Measurements from ENCODE around the gene TMEM151B. TPM values are rescaled to one million over a fixed set of nuclear protein-coding genes. Genes with fewer than 3 reads are reported as not detected.
"Not testable (repeated sequence)": the region's sequence is repeated elsewhere in the genome, so short reads cannot be mapped to it uniquely, and the experiment has no call there.

Gene TMEM151B
- total RNA-seq, 2 donors from 2014 or later, result 0.05 to 0.19 TPM

- no peak overlapping the region for H3K27ac Mint-ChIP-seq
- H3K9me3 Mint-ChIP-seq, result no peaks in the 10 kb centered on the region
- no peak for ATAC-seq (replicated peaks)
- peaks cover 11% of the 10 kb centered on the region for H3K4me1 Mint-ChIP-seq
- H3K27me3 Mint-ChIP-seq, result no peaks in the 10 kb centered on the region
- H3K36me3 Mint-ChIP-seq (ENCODE audit: low read depth), result peaks cover 57% of the 10 kb centered on the region
- no peak overlapping the region for H3K4me3 Mint-ChIP-seq
Measured at GRCh38 chr6:44228433-44228832, 41.8 kb upstream of the TMEM151B start.

DNA sequence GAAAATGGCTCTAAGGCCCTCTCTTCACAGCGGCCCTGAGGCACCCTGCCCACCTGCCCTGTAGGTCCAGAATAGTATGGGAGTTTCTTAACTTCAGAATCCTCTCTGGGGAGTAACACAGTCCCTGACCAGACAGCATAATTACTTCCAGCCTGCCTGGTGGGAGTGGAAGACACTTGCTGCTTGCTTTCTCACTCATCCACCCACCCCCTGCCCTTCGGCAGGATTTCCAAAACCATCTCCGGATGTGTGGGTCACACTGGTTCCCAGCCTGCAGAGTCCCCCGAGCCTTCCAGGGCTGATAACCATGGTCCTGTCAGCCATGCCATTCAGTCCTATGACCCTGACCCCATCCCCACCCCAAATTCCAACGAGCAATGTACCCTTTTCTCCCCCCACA, 41.4 kb upstream of the TMEM151B start:
- no peak for ATAC-seq (replicated peaks)
- H3K4me3 Mint-ChIP-seq, result no peak overlapping the region
- H3K4me1 Mint-ChIP-seq, result peaks cover 11% of the 10 kb centered on the region
- peaks cover 61% of the 10 kb centered on the region for H3K36me3 Mint-ChIP-seq (ENCODE audit: low read depth)
- H3K9me3 Mint-ChIP-seq, result no peaks in the 10 kb centered on the region
- H3K27ac Mint-ChIP-seq, result no peak overlapping the region
- H3K27me3 Mint-ChIP-seq, result no peaks in the 10 kb centered on the region

DNA sequence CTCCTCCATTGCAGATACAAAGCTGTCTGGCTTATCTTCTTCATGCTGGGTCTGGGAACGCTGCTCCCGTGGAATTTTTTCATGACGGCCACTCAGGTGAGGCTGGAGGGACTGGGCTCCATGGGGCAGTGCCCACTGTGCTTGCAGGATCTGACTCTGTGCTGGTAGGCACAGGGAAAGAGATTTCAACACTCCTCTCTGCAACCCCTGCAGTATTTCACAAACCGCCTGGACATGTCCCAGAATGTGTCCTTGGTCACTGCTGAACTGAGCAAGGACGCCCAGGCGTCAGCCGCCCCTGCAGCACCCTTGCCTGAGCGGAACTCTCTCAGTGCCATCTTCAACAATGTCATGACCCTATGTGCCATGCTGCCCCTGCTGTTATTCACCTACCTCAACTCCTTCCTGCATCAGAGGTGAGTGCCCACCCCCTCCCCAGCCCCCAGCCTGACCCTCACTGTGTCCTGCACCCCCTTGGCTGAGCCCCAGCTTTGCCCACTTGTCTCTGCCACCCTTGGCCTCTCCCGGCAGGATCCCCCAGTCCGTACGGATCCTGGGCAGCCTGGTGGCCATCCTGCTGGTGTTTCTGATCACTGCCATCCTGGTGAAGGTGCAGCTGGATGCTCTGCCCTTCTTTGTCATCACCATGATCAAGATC, 40.7 kb upstream of the TMEM151B start:
- Mint-ChIP-seq H3K4me3 (no peak overlapping the region), H3K9me3 (no peaks in the 10 kb centered on the region), H3K27me3 (no peaks in the 10 kb centered on the region), H3K27ac (no peak overlapping the region), H3K36me3 (ENCODE audit: low read depth) (peaks cover 62% of the 10 kb centered on the region), H3K4me1 (peaks cover 5% of the 10 kb centered on the region)
- no peak for ATAC-seq (replicated peaks)

DNA sequence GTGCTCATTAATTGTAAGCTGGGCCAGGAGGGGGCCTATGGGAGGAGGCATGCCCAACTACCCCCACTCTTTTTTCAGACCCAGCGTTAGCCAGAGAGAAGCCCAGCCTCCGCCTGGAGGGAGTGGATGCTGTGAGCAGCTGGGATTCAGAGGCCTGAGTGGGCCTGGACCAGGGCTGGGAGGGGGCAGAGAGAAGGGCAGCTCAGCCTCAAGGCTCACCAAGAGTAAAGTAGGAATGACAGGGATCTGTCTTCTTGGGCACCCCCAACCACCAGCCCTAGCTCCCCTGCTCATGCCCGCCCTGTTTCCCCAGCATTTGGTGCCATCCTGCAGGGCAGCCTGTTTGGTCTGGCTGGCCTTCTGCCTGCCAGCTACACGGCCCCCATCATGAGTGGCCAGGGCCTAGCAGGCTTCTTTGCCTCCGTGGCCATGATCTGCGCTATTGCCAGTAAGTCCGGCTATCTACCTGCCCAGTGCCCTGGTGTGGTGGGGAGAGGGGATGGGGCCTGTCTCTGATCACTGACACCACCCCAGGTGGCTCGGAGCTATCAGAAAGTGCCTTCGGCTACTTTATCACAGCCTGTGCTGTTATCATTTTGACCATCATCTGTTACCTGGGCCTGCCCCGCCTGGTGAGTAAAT, 40.1 kb upstream of the TMEM151B start:
- H3K27ac Mint-ChIP-seq, result no peak overlapping the region
- no peaks in the 10 kb centered on the region for H3K4me1 Mint-ChIP-seq
- ATAC-seq (replicated peaks), result no peak
- H3K36me3 Mint-ChIP-seq (ENCODE audit: low read depth), result peaks cover 57% of the 10 kb centered on the region
- H3K9me3 Mint-ChIP-seq, result no peaks in the 10 kb centered on the region
- H3K27me3 Mint-ChIP-seq, result no peaks in the 10 kb centered on the region
- H3K4me3 Mint-ChIP-seq, result no peak overlapping the region

DNA sequence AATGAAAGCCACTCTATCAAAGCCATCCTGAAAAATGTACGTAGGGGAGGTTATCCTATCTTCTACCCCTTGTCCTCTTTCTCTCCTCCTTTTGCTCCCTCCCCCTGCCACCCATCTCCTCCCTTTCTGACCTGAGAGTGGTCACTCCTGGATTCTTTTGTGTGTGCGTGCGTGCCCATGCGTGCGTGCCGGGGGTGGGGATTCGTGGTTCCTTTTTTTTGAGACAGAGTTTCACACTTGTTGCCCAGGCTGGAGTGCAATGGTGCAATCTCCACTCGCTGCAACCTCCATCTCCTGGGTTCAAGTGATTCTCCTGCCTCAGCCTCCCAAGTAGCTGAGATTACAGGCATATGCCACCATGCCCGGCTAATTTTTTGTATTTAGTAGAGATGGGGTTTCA, 38.8 kb upstream of the TMEM151B start:
- not testable (repeated sequence) for ATAC-seq (replicated peaks); H3K4me3 Mint-ChIP-seq; H3K27ac Mint-ChIP-seq; H3K9me3 Mint-ChIP-seq; H3K27me3 Mint-ChIP-seq; H3K4me1 Mint-ChIP-seq
- peaks cover 57% of the 10 kb centered on the region for H3K36me3 Mint-ChIP-seq (ENCODE audit: low read depth)

GRCh38 chr6:44232676-44233566, 37.3 kb upstream of the TMEM151B start:
- Mint-ChIP-seq H3K27me3 (no peaks in the 10 kb centered on the region), H3K4me1 (no peaks in the 10 kb centered on the region), H3K9me3 (no peaks in the 10 kb centered on the region), H3K4me3 (no peak overlapping the region), H3K27ac (peak overlapping the region; percentile 65), H3K36me3 (ENCODE audit: low read depth) (peaks cover 57% of the 10 kb centered on the region)
- ATAC-seq (replicated peaks), result no peak

- Mint-ChIP-seq H3K4me1 (peaks cover 5% of the 10 kb centered on the region), H3K27ac (peak overlapping the region; percentile 62), H3K4me3 (no peak overlapping the region), H3K9me3 (no peaks in the 10 kb centered on the region), H3K27me3 (no peaks in the 10 kb centered on the region), H3K36me3 (ENCODE audit: low read depth) (peaks cover 56% of the 10 kb centered on the region)
- ATAC-seq (replicated peaks), result no peak
Measured at GRCh38 chr6:44233567-44234100, 36.6 kb upstream of the TMEM151B start.

- Mint-ChIP-seq H3K36me3 (ENCODE audit: low read depth) (peaks cover 49% of the 10 kb centered on the region), H3K27ac (peak overlapping the region; percentile 62), H3K9me3 (no peaks in the 10 kb centered on the region), H3K4me1 (peaks cover 6% of the 10 kb centered on the region), H3K27me3 (no peaks in the 10 kb centered on the region), H3K4me3 (no peak overlapping the region)
- no peak for ATAC-seq (replicated peaks)
Measured at GRCh38 chr6:44234101-44235025, 35.9 kb upstream of the TMEM151B start.

DNA sequence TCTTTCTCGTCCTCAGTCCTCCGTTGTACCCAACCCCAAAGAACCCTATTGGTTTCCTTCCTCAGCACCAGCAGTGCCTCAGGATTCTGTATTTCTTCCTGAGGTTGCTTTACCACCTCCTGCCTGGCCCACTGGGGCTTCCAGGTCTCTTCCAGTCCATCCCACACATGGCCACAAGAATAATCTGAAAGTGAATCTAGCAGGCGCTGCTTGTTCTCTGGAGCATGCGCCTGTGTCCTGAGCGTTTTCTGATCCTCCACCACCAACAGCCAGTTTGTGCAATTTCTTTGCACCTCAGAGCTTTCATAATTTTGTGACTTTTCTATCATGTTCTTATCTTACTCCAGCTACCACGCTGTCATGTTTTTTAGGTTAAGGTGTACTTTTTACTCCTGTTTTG, 35.0 kb upstream of the TMEM151B start:
- peak overlapping the region; percentile 63 for H3K27ac Mint-ChIP-seq
- H3K4me1 Mint-ChIP-seq, result peaks cover 6% of the 10 kb centered on the region

DNA sequence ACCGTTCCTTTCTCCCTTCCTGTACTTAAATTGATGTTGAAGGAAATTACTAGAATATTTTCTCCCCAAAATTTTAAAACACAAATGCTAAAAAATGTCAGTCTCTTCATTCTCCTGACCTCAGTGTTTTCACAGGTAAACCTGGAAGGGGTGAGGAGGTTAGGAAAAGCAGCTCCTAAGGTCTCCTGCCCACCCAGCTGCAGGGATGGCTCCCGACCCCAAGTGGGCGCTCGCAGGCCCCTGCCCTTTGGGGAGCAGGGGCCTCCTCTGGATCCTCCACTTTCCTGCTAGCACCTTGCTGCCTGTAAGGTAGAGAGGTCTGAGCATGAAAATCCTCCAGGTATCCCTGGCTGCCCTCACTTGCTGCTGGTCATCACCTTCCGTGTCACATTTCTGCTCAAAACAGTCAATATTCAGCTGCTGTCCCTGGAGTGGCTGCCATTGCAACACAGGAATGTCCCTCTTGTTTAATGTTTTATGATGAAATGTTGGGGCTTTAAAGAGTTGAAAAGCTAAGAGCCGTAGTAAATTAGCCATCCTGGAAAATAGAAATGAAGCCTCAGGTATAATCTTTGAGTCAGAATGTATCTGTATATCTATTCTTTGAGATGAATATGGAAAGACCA, 34.2 kb upstream of the TMEM151B start:
- H3K4me3 Mint-ChIP-seq, result peak overlapping the region; percentile 67
- H3K27ac Mint-ChIP-seq, result no peak overlapping the region
- ATAC-seq (replicated peaks), result no peak
- H3K27me3 Mint-ChIP-seq, result no peaks in the 10 kb centered on the region
- H3K9me3 Mint-ChIP-seq, result no peaks in the 10 kb centered on the region
- H3K36me3 Mint-ChIP-seq (ENCODE audit: low read depth), result peaks cover 33% of the 10 kb centered on the region
- peaks cover 6% of the 10 kb centered on the region for H3K4me1 Mint-ChIP-seq

More for the DNA sequence above, 35.0 kb upstream of the TMEM151B start:
- no peak for ATAC-seq (replicated peaks)
- H3K4me3 Mint-ChIP-seq, result no peak overlapping the region
- H3K36me3 Mint-ChIP-seq (ENCODE audit: low read depth), result peaks cover 40% of the 10 kb centered on the region
- H3K27me3 Mint-ChIP-seq, result no peaks in the 10 kb centered on the region
- no peaks in the 10 kb centered on the region for H3K9me3 Mint-ChIP-seq

GRCh38 chr6:44237021-44237812, 33.0 kb upstream of the TMEM151B start:
- Mint-ChIP-seq H3K27me3 (no peaks in the 10 kb centered on the region), H3K36me3 (ENCODE audit: low read depth) (peaks cover 21% of the 10 kb centered on the region)

GRCh38 chr6:44237813-44238433, 32.3 kb upstream of the TMEM151B start:
- H3K4me1 Mint-ChIP-seq, result peaks cover 6% of the 10 kb centered on the region
- ATAC-seq (replicated peaks), result peak; percentile 74
- peak overlapping the region; percentile 92 for H3K27ac Mint-ChIP-seq
- H3K36me3 Mint-ChIP-seq (ENCODE audit: low read depth), result peaks cover 14% of the 10 kb centered on the region
- no peaks in the 10 kb centered on the region for H3K9me3 Mint-ChIP-seq
- peak overlapping the region; percentile 67 for H3K4me3 Mint-ChIP-seq
- no peaks in the 10 kb centered on the region for H3K27me3 Mint-ChIP-seq

More at GRCh38 chr6:44237021-44237812, 33.0 kb upstream of the TMEM151B start:
- peak overlapping the region; percentile 67 for H3K4me3 Mint-ChIP-seq
- no peaks in the 10 kb centered on the region for H3K9me3 Mint-ChIP-seq
- ATAC-seq (replicated peaks), result peak; percentile 91
- H3K27ac Mint-ChIP-seq, result peak overlapping the region; percentile 92
- H3K4me1 Mint-ChIP-seq, result peaks cover 6% of the 10 kb centered on the region

Measured in activated T-helper 17 cell treated with anti-CD3 and anti-CD28 coated beads, Interleukin-2, amount 50 U/mL, for 72 hours (primary cell).